T-helper 17 cell (primary cell): ENCODE results near the gene PDGFRB. TPM values are rescaled to one million over a fixed set of nuclear protein-coding genes. Genes with fewer than 3 reads are reported as not detected.

Source experiments
- ATAC-seq: fragments of 150-1000 bp; cut with Tn5 transposase; 2 replicates; pipeline ENCODE4 v1.10.0; 2021; ENCODE audit warnings: mild to moderate bottlenecking, moderate library complexity
- DNase-seq, 3 donors: peaks; one replicate each; pipeline versions ENCODE4 v3.0.0 to v3.0.0-alpha.2; 2020 to 2021
- H3K9me3 ChIP-seq: one replicate; pipeline ENCODE4 v1.7.0; 2013; ENCODE audit warnings: low read length, mild to moderate bottlenecking; ENCODE audit not compliant: control insufficient read depth, poor library complexity, severe bottlenecking
- H3K27ac Mint-ChIP-seq: one replicate; pipeline ENCODE4 v1.8.0; 2022; ENCODE audit warnings: mild to moderate bottlenecking, moderate library complexity, mixed read lengths
- H3K27me3 Mint-ChIP-seq: one replicate; pipeline ENCODE4 v1.8.0; 2022; ENCODE audit warnings: mixed read lengths
- H3K36me3 Mint-ChIP-seq: one replicate; pipeline ENCODE4 v1.8.0; 2022; ENCODE audit warnings: low read depth, mixed read lengths
- H3K4me1 Mint-ChIP-seq: one replicate; pipeline ENCODE4 v1.8.0; 2022; ENCODE audit warnings: mild to moderate bottlenecking, mixed read lengths
- H3K4me3 Mint-ChIP-seq: one replicate; pipeline ENCODE4 v1.8.0; 2022; ENCODE audit warnings: mild to moderate bottlenecking, moderate library complexity, mixed read lengths
- total RNA-seq, 4 donors: library from RNA in 2 of 4; stranded (reverse) in 2 of 4; gene quantifications; one replicate each; pipeline ENCODE4 v1.2.3 and lab custom pipeline; 2022 to 2026

PDGFRB gene
- total RNA-seq, 2 donors from 2014 or later, result 0.57 TPM; not detected in 1

DNA sequence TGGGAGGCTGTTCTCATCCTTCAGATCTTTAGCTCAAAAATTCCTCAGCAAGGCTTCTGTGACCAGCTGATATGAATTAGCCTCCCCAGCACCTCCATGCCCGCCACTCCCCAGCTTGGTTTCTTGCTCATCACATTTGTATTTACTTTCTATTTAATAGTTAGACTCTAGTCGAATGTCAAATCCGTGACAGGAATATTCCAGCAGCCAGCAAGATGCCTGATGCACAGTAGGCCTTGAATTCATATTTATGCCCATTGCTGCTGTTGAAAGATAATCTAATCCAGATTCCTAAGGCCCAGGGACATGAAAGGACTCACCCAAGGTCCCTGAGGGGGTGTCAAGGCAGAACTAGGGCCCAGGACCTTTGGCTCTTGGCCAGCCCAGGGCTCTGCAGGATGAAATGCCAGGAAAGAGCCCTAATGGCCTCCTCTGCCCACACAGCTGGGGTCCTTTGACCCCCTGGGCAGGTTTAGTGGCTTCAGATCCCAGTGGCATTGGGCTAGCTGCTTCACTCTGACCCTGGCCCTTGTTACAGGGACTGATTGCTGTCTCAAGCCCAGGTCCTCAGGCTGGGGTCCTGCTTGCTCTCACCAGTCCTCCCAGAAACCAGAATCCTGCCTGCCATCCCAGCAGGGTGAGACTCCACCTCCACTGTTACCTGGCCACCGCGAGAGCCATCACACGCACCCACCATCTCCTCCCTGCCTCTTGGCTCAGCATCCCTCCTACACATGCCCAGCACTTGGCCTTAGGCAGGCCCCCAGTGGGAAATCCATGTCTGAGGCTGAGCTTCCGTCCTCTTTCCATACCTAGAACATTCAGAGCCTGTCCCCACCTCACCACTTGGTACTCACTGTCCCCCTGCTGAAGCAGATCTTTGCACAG is 76.6 kb downstream of the PDGFRB start:
- peaks cover 12% of the 10 kb centered on the region for H3K4me1 Mint-ChIP-seq
- peaks cover 4% of the 10 kb centered on the region for H3K36me3 Mint-ChIP-seq
- no peak overlapping the region for H3K27ac Mint-ChIP-seq
- no peak for DNase-seq
- H3K4me3 Mint-ChIP-seq, result no peak overlapping the region
- H3K9me3 ChIP-seq, result no peaks in the 10 kb centered on the region
- no peak for ATAC-seq
- peaks cover 53% of the 10 kb centered on the region for H3K27me3 Mint-ChIP-seq

DNA sequence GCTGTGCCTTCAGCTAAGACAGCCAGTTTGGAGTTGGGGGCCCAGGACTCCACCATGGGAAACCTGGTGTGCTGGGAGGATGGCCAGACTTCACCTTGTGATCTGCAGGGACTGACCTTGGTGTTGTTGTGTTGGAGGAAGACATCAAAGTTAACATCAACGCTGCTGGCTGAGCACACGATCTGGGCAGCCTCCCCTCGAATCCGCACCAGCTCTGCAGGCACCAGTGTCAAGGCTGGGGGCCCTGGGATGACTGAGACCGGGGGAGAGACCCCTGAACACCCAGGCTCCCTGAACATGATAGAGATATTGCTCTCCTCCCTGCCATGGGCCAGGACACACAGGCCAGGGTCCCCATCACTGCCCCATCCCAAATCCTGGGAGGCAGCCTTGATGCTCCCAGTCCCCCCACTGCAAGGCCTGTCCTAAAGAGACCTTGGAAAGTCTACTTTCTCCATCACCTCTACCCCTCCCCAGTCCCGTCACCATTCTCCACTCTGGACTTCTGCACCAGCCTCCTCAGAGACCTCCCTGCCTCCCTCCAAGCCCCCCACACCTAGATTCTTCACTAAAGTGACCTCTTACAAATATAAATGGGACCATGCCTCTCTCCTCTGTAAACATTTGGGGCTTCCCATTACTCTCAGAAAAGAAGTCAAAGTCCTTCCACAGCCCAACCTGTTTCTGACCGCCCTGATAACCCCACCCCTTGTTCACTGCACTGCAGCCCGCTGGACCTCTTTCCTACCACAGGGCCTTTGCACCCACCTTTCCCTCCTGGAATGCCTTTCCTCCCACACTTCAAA is 77.4 kb downstream of the PDGFRB start:
- H3K27ac Mint-ChIP-seq, result no peak overlapping the region
- peaks cover 45% of the 10 kb centered on the region for H3K27me3 Mint-ChIP-seq
- no peak for DNase-seq
- H3K9me3 ChIP-seq, result no peaks in the 10 kb centered on the region
- peaks cover 4% of the 10 kb centered on the region for H3K36me3 Mint-ChIP-seq
- no peak for ATAC-seq
- peaks cover 7% of the 10 kb centered on the region for H3K4me1 Mint-ChIP-seq
- no peak overlapping the region for H3K4me3 Mint-ChIP-seq

DNA sequence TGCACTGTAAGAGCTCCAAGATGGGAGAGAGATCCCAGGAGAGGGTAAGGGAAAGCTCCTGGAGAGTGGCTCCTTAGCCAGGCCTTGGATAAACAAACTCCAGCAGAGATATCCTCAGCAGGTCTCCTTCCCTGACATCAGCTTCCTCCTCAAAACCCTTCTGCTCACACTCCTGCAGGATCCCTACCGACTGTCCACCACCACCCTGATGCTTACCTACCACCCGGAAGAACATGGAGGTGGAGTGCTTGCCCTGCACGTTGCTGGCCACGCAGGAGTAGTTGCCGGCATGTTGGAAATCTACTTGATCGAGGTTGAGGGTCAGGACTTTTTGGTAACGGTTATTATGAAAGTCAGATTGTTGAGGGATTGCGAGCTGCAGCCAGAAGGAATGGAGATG is 78.6 kb downstream of the PDGFRB start:
- Mint-ChIP-seq H3K27ac (no peak overlapping the region), H3K4me1 (peaks cover 5% of the 10 kb centered on the region)
- no peak for DNase-seq

DNA sequence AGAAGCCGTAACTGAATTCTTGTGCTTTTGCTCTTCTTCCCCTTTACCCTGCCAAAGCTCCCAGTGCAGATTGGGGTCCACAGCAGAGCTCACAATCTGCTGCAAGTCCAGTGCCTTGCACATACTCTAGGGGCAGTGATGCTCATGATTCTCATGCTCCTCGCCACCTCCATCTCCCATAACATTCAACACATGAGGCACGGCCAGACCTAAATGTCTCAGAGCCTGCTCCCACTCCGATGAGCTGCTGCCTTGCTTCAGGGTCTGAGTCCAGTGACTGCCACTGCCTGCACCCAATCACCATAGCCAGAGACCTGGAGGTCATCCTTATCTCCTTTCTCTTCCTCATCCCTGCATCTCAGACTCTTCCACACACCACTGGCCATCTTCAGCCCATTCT is 79.8 kb downstream of the PDGFRB start:
- Mint-ChIP-seq H3K36me3 (peaks cover 2% of the 10 kb centered on the region), H3K27ac (no peak overlapping the region)
- no peak for DNase-seq

More for the DNA sequence above, 78.6 kb downstream of the PDGFRB start:
- H3K4me3 Mint-ChIP-seq, result no peak overlapping the region
- no peak for ATAC-seq
- H3K27me3 Mint-ChIP-seq, result peaks cover 34% of the 10 kb centered on the region
- no peaks in the 10 kb centered on the region for H3K9me3 ChIP-seq
- H3K36me3 Mint-ChIP-seq, result peaks cover 4% of the 10 kb centered on the region

DNA sequence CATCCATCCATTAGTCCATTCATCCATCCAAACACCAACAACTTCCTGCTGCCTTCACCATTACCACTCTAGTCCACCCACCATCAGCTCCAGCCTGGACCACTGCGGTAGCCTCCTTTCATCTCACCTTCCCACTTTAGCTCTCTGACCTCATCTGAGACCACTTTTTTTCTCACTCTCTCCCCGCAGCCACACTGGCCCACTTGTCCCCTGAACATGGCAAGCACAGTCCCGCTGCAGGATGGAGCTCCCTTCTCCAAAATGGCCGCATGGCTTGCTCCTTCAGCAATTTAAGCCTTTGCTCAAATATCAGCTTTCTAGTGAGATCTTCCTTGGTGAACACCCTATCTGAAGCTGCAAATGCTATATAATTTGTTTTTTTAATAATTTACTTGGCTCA is 80.4 kb downstream of the PDGFRB start:
- ATAC-seq, result no peak
- no peaks in the 10 kb centered on the region for H3K4me1 Mint-ChIP-seq

More for the DNA sequence above, 79.8 kb downstream of the PDGFRB start:
- no peaks in the 10 kb centered on the region for H3K4me1 Mint-ChIP-seq
- H3K4me3 Mint-ChIP-seq, result no peak overlapping the region
- no peak for ATAC-seq
- no peaks in the 10 kb centered on the region for H3K9me3 ChIP-seq
- H3K27me3 Mint-ChIP-seq, result peaks cover 22% of the 10 kb centered on the region

GRCh38 chr5:150073677-150074076 is 82.0 kb downstream of the PDGFRB start:
- peaks cover 6% of the 10 kb centered on the region for H3K27me3 Mint-ChIP-seq
- no peak overlapping the region for H3K27ac Mint-ChIP-seq
- no peak for ATAC-seq
- H3K9me3 ChIP-seq, result no peaks in the 10 kb centered on the region
- peaks cover under 1% of the 10 kb centered on the region for H3K4me1 Mint-ChIP-seq
- H3K36me3 Mint-ChIP-seq, result no peaks in the 10 kb centered on the region
- no peak for DNase-seq
- H3K4me3 Mint-ChIP-seq, result no peak overlapping the region

More for the DNA sequence above, 80.4 kb downstream of the PDGFRB start:
- H3K9me3 ChIP-seq, result no peaks in the 10 kb centered on the region
- H3K36me3 Mint-ChIP-seq, result peaks cover 2% of the 10 kb centered on the region
- no peak for DNase-seq
- no peak overlapping the region for H3K4me3 Mint-ChIP-seq
- peaks cover 19% of the 10 kb centered on the region for H3K27me3 Mint-ChIP-seq
- H3K27ac Mint-ChIP-seq, result no peak overlapping the region

- H3K9me3 ChIP-seq, result no peaks in the 10 kb centered on the region
- H3K27ac Mint-ChIP-seq, result no peak overlapping the region
- no peaks in the 10 kb centered on the region for H3K36me3 Mint-ChIP-seq
- DNase-seq, result no peak
- no peak overlapping the region for H3K4me3 Mint-ChIP-seq
- ATAC-seq, result no peak
- H3K27me3 Mint-ChIP-seq, result peaks cover under 1% of the 10 kb centered on the region
- peaks cover 2% of the 10 kb centered on the region for H3K4me1 Mint-ChIP-seq
Observed at GRCh38 chr5:150073086-150073625, 82.5 kb downstream of the PDGFRB start.

GRCh38 chr5:150070821-150071220 is 84.8 kb downstream of the PDGFRB start:
- H3K27ac Mint-ChIP-seq, result no peak overlapping the region
- peaks cover 13% of the 10 kb centered on the region for H3K4me1 Mint-ChIP-seq
- no peak overlapping the region for H3K4me3 Mint-ChIP-seq
- no peaks in the 10 kb centered on the region for H3K36me3 Mint-ChIP-seq
- H3K27me3 Mint-ChIP-seq, result no peaks in the 10 kb centered on the region
- H3K9me3 ChIP-seq, result no peaks in the 10 kb centered on the region
- DNase-seq (no peak), ATAC-seq (no peak)

GRCh38 chr5:150069672-150070627 is 85.7 kb downstream of the PDGFRB start:
- H3K36me3 Mint-ChIP-seq, result no peaks in the 10 kb centered on the region
- no peaks in the 10 kb centered on the region for H3K9me3 ChIP-seq
- no peak for DNase-seq
- H3K4me1 Mint-ChIP-seq, result peaks cover 13% of the 10 kb centered on the region
- H3K4me3 Mint-ChIP-seq, result no peak overlapping the region
- ATAC-seq, result no peak
- H3K27me3 Mint-ChIP-seq, result no peaks in the 10 kb centered on the region
- H3K27ac Mint-ChIP-seq, result no peak overlapping the region

DNA sequence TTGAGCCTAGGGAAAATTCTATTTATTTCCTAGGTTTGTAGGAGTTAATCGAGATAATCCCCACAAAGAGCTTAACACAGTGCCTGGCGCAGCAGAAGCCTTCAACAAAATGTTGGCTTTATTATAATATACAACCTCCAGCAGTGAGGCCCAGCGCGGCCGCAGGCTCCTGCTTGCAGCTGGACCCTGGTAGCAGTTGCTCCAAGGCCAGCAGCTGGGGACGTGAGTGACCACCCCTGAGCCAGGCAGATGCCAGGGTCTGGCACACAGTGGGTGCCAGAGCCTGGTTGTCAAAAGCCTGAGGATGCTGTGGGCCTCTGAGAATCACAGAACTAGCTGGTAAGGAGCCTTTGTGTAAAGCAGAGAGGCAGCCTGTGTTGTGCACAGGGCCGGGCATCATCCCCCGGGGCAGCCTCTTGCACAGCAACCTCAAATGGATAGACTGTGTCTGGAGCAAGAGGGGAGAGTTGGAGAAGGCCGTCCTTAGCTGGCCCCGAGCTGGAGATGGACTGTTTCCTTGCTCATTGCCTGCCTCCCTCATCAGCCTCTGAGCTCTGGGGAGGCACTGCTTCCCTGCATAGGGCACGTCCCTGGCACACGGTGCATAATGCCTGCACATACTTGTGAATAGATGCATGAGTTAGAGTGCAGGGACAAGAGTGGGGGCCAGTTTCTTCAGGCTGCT is 86.5 kb downstream of the PDGFRB start:
- Mint-ChIP-seq H3K27me3 (no peaks in the 10 kb centered on the region), H3K4me3 (no peak overlapping the region), H3K36me3 (no peaks in the 10 kb centered on the region), H3K4me1 (peaks cover 13% of the 10 kb centered on the region), H3K27ac (no peak overlapping the region)
- no peaks in the 10 kb centered on the region for H3K9me3 ChIP-seq
- no peak for DNase-seq
- no peak for ATAC-seq

GRCh38 chr5:150068472-150068871 is 87.2 kb downstream of the PDGFRB start:
- DNase-seq (no peak), ATAC-seq (no peak)
- no peaks in the 10 kb centered on the region for H3K9me3 ChIP-seq
- no peaks in the 10 kb centered on the region for H3K27me3 Mint-ChIP-seq
- no peak overlapping the region for H3K27ac Mint-ChIP-seq
- H3K36me3 Mint-ChIP-seq, result no peaks in the 10 kb centered on the region
- peaks cover 13% of the 10 kb centered on the region for H3K4me1 Mint-ChIP-seq
- H3K4me3 Mint-ChIP-seq, result no peak overlapping the region

DNA sequence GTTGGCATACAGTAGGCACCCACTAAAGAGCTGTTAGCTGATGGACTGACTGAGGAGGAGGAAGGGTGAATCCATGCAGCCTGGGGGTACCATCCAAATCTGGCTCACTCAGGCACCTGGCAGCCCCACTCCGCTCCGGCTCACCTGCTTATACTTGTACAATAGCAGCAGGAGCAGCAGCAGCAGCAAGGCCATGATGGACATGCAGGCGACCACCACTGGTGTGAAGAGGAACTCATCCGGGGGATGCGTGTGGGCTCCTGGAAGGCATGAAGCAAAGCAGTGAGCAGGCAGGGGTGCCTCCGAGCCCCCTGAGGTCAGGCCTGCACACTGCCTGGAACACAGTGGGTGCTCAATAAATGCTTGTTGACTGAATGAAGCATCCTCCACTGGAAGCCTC is 87.6 kb downstream of the PDGFRB start:
- Mint-ChIP-seq H3K4me1 (peaks cover 13% of the 10 kb centered on the region), H3K36me3 (no peaks in the 10 kb centered on the region), H3K4me3 (no peak overlapping the region), H3K27ac (no peak overlapping the region), H3K27me3 (no peaks in the 10 kb centered on the region)
- DNase-seq (no peak), ATAC-seq (no peak)
- H3K9me3 ChIP-seq, result no peaks in the 10 kb centered on the region
